HG02973 (cell line): ENCODE data around the gene MGLL.

Experiments
- ATAC-seq: cut with Tn5 transposase; IDR thresholded peaks from one replicate; pipeline ENCODE4 v1.9.1; 2021; ENCODE audit warnings: moderate library complexity; ENCODE audit not compliant: unreplicated experiment

Gene MGLL

DNA sequence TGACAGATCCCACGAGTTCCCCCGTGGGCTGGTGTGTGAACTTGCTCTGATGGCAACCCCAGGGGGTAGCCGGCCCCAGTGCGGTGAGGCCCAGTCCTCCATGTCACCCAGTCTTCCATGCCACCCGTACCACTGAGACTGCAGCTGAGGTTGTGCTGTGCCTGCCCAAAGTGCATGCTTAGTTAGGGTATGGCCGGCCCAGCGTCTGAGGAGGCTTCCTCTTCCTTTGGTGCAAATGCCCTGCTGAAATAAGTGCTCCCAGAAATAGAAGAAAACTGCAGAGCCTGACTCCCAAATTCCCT lies 31.5 kb downstream of the MGLL start:
- ATAC-seq, result no peak

DNA sequence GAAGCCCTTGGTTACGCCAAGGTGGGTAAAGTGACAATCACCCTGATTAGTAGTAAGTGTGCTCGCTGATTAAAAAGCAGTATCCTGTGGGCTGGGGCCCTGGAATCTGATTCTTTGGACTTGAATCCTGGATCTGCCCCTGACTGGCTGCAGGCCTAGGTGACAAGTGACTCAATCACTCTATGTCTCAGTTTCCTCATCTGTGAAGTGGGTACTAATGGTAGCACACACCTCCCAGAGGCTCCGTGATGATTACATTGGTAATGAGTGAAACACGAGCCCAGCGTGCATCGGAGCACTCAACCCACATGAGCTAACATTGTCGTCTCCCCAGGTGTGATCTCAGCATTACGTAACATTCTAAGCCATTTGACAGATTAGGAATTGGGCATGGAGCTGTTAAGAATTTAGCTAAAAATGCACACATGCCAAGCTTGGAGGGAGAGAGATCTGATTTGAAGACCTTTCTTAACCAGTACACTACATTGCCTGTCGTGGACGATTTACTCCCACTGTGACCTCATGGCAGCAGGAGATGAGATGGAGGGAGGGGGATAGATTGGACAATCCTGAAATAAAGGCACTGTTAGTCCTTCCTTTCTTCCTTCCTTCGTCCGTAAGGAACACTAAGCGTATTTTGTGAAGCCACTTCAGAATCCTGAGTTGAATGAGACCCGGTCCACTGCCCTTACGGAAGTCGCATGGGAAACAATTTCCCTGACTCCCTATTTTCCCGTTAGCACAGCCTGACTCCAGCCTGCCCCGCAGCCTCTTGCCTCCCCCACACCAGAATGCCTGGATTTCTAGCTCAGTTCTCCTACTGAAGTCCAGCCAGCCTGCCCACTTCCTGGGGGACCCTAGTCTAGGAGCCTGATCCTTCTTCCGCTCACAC lies 32.1 kb downstream of the MGLL start:
- no peak for ATAC-seq

- ATAC-seq, result no peak
Measured at GRCh38 chr3:127789051-127789450, 33.3 kb downstream of the MGLL start.

DNA sequence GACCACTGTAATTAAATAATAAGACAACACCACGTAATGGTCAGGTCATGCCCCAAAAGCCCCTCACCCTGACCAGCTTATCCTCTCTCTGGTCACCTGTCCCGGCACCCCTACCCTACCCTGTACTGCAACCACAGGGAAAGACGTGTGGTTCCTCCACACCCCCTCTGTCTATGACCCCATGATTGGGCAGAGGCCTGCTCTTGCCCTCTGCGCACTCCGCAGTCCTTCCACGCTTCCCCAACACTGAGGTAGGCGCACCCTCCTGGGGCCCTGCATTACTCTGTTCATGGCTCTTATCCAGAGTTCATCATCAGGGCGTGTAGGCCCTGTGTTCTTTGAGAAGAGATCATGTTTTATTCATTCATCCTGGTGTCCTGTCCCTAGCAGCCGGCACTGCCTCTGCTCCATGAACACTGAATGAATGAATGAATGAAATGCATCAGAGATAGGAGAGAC lies 33.8 kb downstream of the MGLL start:
- no peak for ATAC-seq

DNA sequence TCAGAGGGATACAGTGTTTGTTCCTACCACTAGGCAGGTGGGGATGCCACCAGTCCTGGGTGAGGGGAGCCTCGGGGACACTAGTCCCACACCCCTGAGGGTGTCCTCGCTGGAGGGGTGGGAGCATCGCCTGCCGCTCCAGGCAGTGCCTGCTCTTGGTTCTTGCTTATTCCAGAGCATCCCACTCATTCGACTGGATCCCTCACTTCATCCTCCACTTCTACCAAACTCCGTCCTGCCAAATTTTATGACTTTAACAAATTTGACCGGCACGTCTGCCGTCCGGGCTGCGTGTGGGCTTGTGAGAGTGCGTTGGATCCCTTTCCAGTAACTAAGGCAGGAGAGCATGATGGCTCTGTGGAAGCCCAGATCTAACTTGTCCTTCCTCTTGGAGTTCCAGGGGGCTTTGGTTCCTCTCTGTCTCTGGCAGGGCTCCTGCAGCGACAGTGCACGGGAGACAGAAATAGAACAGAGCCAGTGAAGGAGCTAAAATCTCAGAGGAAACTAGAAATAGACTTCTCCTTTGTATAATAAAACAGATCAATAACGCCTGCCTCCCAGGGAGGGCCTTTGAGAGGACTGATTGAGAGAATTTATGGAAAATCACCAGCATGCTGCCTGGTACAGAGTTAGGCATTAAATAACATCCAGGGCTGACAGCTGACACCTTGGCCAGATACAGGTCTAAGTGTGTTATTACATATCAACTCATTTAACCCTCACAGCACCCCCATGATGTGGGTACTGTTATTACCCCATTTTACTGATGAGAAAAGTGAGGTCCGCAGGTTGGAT lies 34.5 kb downstream of the MGLL start:
- ATAC-seq, result no peak

DNA sequence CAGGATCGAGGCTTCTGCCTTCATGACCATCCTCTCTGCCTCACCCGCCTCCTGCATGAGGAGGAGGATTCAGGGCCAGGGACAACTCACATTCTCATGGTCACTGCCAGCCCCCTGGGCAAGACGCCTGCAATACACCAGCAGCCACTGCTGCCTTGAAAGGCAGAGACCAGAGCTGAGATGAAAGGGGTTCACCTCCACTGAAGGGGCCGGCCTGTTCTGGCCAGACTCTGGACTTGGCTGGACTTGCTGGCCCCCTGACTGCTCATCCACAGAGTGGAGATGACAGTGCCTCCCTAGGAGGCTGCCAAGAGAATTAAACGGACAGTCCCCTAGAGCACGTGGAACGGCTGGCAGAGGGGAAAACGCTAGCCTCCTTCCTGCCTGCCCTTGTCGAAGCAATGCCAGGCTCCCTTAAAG lies 35.2 kb downstream of the MGLL start:
- ATAC-seq, result no peak

- no peak for ATAC-seq
Measured at GRCh38 chr3:127786353-127787070, 35.8 kb downstream of the MGLL start.

DNA sequence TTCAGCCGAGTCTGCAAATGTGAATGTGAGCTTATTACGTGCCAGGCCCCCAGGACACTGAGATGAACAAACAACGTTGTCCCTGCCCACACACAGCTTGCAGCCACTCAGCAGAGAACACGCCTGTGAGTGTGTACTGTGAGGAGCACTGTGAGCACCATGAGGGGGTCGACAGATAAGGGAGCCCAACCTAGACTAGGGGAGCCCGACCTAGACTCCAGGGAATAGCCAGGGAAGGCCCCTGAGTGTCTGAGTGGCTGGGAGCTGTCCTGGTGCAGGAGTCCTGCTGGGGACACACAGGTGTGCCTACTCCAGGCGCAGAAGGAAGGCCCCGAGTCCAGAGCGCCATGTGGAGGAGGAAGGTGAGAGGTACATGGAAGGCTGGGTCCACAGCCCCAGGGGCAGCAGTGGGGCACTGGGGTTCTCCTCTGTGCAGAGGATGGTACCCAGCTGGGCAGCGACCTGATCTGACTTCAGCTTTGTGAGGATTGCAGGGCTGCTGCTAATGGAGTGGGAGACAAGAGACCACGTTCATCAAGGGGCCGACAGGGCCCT lies 36.5 kb downstream of the MGLL start:
- ATAC-seq, result no peak

GRCh38 chr3:127784865-127785710 lies 37.2 kb downstream of the MGLL start:
- ATAC-seq, result no peak

DNA sequence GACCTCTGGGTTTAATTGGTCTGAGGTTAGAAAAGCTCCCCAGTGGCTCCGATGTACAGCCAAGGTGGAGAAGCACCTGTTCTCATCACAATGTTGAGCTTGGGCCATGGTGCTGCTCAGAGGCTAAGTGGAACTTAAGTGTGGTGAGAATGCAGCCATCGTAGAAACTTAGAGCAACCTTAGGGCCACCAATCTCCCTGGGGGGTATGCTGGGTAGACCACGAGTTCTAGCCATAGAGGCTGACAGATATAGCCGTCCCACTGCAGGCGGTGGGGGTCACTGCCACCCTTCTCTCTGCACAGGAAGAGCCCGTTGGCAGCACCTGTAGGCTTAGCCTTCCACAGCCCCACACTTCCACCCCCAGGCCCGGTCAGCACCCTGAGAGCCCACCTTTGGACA lies 38.0 kb downstream of the MGLL start:
- ATAC-seq, result no peak

- no peak for ATAC-seq
Measured at GRCh38 chr3:127783642-127784160, 38.6 kb downstream of the MGLL start.

- no peak for ATAC-seq
Measured at GRCh38 chr3:127783166-127783565, 39.1 kb downstream of the MGLL start.

DNA sequence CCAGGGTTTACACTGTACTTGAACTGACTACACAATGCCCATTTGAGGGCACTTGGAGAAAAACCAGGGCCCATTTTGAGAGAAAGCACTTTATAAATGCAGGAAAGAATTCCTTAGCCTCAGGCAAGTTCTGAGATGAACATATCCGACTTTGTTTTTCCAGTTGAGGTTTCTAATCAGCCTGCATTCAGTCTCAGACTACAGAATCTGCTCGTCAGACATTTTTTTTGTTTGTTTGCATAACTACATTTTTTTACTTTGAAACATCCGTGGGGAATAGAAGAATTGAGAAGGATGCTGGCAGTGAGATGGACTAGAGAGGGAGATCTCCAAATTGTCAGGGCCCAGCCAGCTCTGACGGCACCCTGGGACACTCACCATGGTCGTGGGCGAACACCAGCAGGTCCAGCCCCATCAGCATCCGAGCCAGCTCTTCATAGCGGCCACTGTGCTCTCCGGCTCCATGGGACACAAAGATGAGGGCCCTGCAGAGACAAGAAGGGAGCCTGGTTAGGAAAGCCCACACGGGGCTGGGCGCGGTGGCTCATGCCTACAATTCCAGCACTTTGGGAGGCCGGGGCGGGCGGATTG lies 40.8 kb downstream of the MGLL start:
- ATAC-seq, result no peak

- no peak for ATAC-seq
Measured at GRCh38 chr3:127780536-127781400, 41.5 kb downstream of the MGLL start.

GRCh38 chr3:127779747-127780146 lies 42.6 kb downstream of the MGLL start:
- no peak for ATAC-seq

GRCh38 chr3:127777921-127778656 lies 44.2 kb downstream of the MGLL start:
- no peak for ATAC-seq

DNA sequence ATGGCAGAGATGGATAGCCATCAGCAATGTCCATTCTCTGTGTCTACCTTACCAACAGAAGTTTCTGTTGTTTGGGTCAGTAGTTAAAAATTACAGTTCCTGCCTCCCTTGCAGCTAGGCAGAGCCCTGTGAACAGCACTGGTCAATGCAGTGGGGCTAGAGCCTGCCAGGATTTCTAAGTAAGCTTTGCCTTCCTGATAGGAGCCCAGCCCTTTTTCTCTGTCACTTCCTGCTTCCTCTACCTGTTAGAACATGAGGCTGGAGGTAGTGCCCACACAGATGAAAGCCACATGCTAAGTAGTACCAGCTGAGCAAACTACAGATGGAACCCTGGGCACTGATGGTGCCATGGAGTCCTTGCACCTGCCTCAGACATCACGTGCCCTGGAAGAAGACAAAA lies 45.0 kb downstream of the MGLL start:
- no peak for ATAC-seq

DNA sequence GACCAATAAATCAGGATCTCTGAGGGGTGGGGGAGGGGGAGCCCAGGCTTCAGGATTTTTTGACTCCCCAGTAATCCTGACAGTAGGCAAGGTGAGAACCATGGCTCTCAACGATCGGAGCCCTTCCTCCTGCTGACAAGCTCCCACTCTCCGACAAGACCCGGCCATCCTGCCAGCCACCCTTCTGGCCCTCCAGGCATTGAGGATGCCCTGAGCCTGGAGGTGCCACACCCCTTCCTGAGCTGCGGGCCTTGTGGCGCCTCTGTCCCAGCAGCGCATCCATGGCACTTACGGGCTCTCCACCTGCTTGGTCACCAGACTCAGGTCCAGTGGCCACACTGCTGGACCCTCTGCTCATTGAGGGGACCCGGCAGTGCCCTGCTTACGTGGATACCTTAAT lies 46.0 kb downstream of the MGLL start:
- ATAC-seq, result no peak
